Mesothelial cell of epicardium (in vitro differentiated cells): ENCODE results near the gene MPZL1. TPM values are rescaled to one million over a fixed set of nuclear protein-coding genes. Genes with fewer than 3 reads are reported as not detected.

Experiments
- DNase-seq, 2 experiments: peaks; one replicate each; pipeline ENCODE4 v3.0.0; 2021; ENCODE audit warnings: low spot score in 2 of 2; ENCODE audit not compliant: unreplicated experiment in 2 of 2
- H3K27ac Mint-ChIP-seq: 2 replicates; pipeline ENCODE4 v1.8.0; 2021; ENCODE audit warnings: mixed read lengths
- H3K27me3 Mint-ChIP-seq: 2 replicates; pipeline ENCODE4 v1.8.0; 2021; ENCODE audit warnings: low read depth, mixed read lengths
- H3K36me3 Mint-ChIP-seq: 2 replicates; pipeline ENCODE4 v1.8.0; 2021; ENCODE audit warnings: mixed read lengths
- H3K4me1 Mint-ChIP-seq: 2 replicates; pipeline ENCODE4 v1.8.0; 2021; ENCODE audit warnings: mixed read lengths
- H3K4me3 Mint-ChIP-seq: 2 replicates; pipeline ENCODE4 v1.8.0; 2021; ENCODE audit warnings: mild to moderate bottlenecking, moderate library complexity, mixed read lengths
- H3K9me3 Mint-ChIP-seq: 2 replicates; pipeline ENCODE4 v1.8.0; 2021; ENCODE audit warnings: mixed read lengths
- CTCF ChIP-seq: fragments of 200-600 bp; sonication (generic); IDR thresholded peaks from one replicate; pipeline ENCODE4 v1.5.0; 2021; ENCODE audit warnings: antibody characterized with exemption; ENCODE audit not compliant: unreplicated experiment
- total RNA-seq: library from RNA; stranded (reverse); gene quantifications from 3 replicates; pipeline ENCODE4 v1.2.1, GENCODE V29; 2021

The MPZL1 gene
- total RNA-seq, 1 donor from 2014 or later: 138 TPM

DNA sequence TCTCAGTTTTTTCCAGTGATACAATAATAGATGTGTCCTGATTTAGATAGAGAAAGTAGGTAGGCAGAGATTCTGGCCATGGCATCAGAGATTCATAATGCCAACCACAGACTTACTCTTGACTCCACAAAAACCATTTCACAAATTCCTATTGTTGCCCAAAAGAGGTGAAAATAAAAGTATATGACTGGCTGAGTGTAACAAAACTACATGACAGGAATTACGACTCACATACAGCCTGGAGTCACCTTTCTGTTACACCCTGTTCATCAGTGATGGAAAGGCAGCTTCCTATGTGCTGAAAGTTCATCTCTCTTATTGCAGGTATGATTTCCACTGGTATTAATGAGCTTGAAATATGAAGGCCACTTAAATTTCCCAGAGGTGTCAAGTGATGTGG is 72.3 kb downstream of the MPZL1 start:
- Mint-ChIP-seq H3K36me3 (peaks cover 40% of the 10 kb centered on the region), H3K27me3 (no peaks in the 10 kb centered on the region), H3K27ac (no peak overlapping the region), H3K9me3 (no peaks in the 10 kb centered on the region), H3K4me3 (no peak overlapping the region), H3K4me1 (peaks cover 21% of the 10 kb centered on the region)
- DNase-seq: no peak
- TF ChIP-seq CTCF: no peak

DNA sequence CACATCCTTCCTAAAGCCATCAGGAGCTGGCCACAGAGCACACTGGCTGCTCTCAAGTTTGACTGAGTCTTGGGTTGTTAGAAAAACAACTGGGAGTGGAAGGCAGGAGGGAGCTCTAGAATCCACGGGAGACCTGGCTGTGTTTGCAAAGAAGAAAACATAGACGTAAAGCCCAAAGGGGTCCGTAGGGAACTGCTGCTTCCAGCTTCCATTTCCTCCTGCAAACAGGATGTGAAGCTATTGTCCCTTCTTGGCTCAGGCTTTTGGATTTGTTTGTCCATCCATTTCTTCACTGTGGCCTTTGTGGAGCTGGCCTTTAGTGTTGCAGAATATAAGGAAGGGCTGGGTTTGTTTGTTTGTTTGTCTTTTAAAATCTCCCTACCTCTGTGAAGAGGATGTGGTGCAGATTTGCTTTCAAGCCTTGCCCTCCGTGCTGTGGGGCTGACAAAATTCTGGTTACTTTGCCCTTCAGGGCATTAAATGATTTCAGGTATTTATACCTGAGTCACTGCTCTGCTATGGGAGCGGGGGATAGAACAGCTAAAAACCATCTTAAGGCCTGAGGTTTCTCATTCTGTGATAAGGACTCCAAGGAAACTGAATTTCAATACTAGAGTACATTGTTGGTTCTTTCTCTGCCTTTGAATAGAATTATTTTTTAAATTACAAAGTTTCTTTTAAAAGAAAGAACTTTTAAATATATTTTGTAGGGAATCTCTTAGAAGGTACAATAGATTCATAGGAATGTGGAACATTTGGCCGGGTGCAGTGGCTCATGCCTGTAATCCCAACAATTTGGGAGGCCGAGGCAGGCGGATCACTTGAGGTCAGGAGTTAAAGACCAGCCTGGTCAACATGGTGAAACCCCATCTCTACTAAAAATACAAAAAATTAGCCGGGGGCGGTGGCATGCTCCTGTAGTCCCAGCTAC is 74.3 kb downstream of the MPZL1 start:
- Mint-ChIP-seq H3K4me3 (no peak overlapping the region), H3K4me1 (peaks cover 26% of the 10 kb centered on the region), H3K9me3 (no peaks in the 10 kb centered on the region), H3K27me3 (no peaks in the 10 kb centered on the region), H3K27ac (peak overlapping the region; percentile 53), H3K36me3 (peaks cover 24% of the 10 kb centered on the region)
- TF ChIP-seq CTCF: no peak
- DNase-seq: no peak

DNA sequence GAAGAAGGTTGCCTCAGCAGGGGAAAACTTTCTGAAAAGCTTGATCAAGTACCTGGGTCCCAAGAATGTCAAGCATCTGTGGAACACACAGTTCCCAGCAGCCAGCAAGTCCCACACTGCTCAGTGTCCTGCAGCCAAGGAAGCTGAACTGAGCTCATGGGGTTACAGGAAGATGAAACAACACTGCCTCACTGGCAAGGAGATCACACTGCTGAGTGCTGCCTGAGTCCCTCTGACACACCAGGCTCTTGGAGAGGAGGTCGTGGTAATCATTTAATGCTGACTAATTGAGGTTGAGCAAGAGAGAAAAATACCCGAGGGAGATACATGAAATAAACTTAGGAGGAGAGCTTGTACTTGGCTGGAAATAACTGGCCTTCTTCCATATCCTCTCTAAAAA is 75.2 kb downstream of the MPZL1 start:
- no peak for DNase-seq
- Mint-ChIP-seq H3K4me1 (peaks cover 19% of the 10 kb centered on the region), H3K27ac (peak overlapping the region; percentile 90), H3K27me3 (no peaks in the 10 kb centered on the region), H3K36me3 (peaks cover 20% of the 10 kb centered on the region), H3K4me3 (no peak overlapping the region), H3K9me3 (peaks cover 2% of the 10 kb centered on the region)
- no peak for TF ChIP-seq CTCF

DNA sequence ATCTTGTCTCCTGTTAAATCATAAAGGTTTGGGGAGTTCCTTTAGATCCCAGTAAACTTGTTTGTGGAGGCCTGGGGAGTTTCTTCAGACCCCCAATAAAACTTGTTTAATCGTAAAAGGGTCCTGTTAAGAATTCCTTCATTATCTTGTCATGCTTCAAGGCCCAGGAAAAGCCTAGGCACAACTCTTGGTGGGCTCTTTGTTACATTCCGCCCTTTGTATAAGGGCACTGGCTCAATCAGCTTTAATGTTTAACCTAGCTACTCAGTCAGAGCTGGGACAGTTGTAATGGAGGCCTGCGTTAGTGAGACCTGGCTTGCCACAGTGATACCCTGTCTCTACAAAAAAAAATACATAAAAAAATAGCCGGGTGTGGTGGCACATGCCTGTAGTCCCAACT is 77.2 kb downstream of the MPZL1 start:
- H3K36me3 Mint-ChIP-seq: peaks cover 16% of the 10 kb centered on the region

GRCh38 chr1:167799747-167800146 is 78.0 kb downstream of the MPZL1 start:
- Mint-ChIP-seq H3K27me3 (no peaks in the 10 kb centered on the region), H3K27ac (no peak overlapping the region), H3K9me3 (peaks cover 6% of the 10 kb centered on the region), H3K36me3 (peaks cover 10% of the 10 kb centered on the region), H3K4me3 (no peak overlapping the region), H3K4me1 (peaks cover 18% of the 10 kb centered on the region)
- no peak for TF ChIP-seq CTCF
- DNase-seq: no peak

More for the DNA sequence above, 77.2 kb downstream of the MPZL1 start:
- H3K4me3 Mint-ChIP-seq: no peak overlapping the region
- no peak for DNase-seq
- no peak overlapping the region for H3K27ac Mint-ChIP-seq
- peaks cover 18% of the 10 kb centered on the region for H3K4me1 Mint-ChIP-seq
- peaks cover 6% of the 10 kb centered on the region for H3K9me3 Mint-ChIP-seq
- no peak for TF ChIP-seq CTCF
- H3K27me3 Mint-ChIP-seq: no peaks in the 10 kb centered on the region
